Measurements from ENCODE around the gene ZNF516. TPM values are rescaled to one million over a fixed set of nuclear protein-coding genes. Genes with fewer than 3 reads are reported as not detected.

The ZNF516 gene
- total RNA-seq, 2 experiments from 2014 or later: 7.4 to 8.4 TPM

DNA sequence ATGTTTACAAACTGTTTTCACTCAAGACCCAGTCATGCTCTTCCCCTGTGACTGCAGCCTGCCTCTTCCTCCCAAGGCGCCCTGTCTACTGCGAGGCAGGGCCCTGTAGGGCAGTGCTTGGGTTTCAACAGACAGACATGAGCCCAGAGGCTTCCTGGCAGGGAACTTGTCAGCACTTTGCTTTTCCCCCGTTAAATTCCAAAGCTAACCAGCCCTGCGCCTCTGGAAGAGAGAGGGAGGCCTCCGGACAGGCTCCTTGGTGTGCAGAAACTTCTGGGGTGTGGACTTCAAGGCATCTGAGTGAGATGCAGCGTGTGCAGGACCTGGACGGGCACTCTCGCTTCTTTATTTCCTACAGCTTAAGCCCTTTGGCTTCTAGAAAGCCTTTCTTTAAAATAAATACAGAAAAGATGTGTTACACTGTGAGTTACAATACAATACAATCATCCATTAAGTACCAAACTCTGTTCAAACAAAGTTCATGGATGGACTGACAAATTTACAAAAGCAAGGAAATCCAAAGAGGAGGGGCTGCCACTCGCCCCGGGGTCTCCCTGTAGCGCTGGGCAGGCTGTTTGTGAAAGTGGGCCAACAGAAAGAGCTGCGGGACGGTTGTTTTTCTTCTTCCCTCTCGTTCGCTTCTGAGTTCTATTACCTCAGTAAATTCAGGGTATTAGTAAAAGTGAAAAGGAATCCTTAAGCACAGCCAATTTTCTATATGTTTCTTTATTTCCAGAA is 8.8 kb upstream of the ZNF516 start:
- intact Hi-C loops (cut with micrococcal nuclease): no loop called here
- H3K9me3 Mint-ChIP-seq: no peaks in the 10 kb centered on the region
- H3K27me3 Mint-ChIP-seq (ENCODE audit: low read depth): peaks cover 3% of the 10 kb centered on the region
- H3K4me1 Mint-ChIP-seq (ENCODE audit: low read depth): no peaks in the 10 kb centered on the region
- H3K27ac Mint-ChIP-seq: no peak overlapping the region
- no peaks in the 10 kb centered on the region for H3K36me3 Mint-ChIP-seq (ENCODE audit: low read depth)
- no peak overlapping the region for H3K4me3 Mint-ChIP-seq
- DNase-seq: no peak
- CTCF ChIA-PET: no interaction called here

DNA sequence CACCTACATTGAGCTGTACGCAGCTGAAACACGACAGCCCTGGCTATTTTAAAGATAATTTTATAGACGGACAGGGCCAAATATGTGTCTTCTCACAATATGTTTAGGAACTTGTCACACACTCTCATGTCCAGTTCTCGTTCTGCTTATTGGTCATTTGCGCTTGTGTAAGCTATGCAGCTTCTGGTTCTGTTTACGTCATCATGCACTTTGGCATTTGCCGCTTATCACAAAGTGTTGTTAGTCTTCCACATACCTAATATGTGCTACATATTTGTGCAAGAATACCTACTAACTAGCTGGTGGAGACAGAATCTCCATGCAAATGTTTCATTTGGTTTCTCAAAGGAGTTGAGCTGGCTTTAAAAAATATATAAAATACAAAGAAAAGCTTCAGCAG is 7.5 kb upstream of the ZNF516 start:
- no peaks in the 10 kb centered on the region for H3K9me3 Mint-ChIP-seq
- CTCF ChIA-PET: interaction anchor here (0.9 kb wide), 1 partner anchor 167 kb away, joined by 3 read pairs; no protein-coding TSS in a partner anchor
- no peak overlapping the region for H3K27ac Mint-ChIP-seq
- H3K36me3 Mint-ChIP-seq (ENCODE audit: low read depth): no peaks in the 10 kb centered on the region
- peaks cover 3% of the 10 kb centered on the region for H3K27me3 Mint-ChIP-seq (ENCODE audit: low read depth)
- H3K4me3 Mint-ChIP-seq: no peak overlapping the region
- no peak for DNase-seq
- H3K4me1 Mint-ChIP-seq (ENCODE audit: low read depth): no peaks in the 10 kb centered on the region
- intact Hi-C loops (cut with micrococcal nuclease): no loop called here

- Mint-ChIP-seq H3K27ac (no peak overlapping the region), H3K27me3 (ENCODE audit: low read depth) (peaks cover 11% of the 10 kb centered on the region), H3K36me3 (ENCODE audit: low read depth) (no peaks in the 10 kb centered on the region), H3K4me1 (ENCODE audit: low read depth) (peaks cover 5% of the 10 kb centered on the region), H3K4me3 (no peak overlapping the region), H3K9me3 (no peaks in the 10 kb centered on the region)
- no peak for DNase-seq
- intact Hi-C loops (cut with micrococcal nuclease): loop anchor here (10.0 kb wide), 2 partner anchors 185 to 605 kb away; no protein-coding TSS in a partner anchor
- CTCF ChIA-PET: no interaction called here
Measured at GRCh38 chr18:76499637-76500340, 4.7 kb upstream of the ZNF516 start.

DNA sequence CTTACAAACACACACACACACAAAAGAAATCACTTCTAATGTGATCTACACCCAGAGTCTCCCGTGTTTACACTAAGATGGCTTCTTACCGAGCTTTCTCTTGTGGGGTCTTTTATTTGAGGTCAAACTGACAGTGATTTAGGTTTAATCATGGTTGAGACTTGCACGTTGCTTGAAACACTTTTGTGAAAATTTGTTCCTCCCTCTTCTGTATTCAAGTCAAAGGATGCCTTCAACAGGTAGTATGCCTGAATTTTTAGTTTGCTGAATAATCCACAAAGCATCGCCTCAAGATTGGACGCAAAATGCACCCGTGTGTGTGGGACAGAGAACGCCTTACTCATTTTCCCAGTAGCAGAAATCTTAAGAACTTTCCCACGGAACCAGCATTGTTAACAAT is 4.0 kb upstream of the ZNF516 start:
- CTCF ChIA-PET: no interaction called here
- no peak overlapping the region for H3K27ac Mint-ChIP-seq
- H3K36me3 Mint-ChIP-seq (ENCODE audit: low read depth): no peaks in the 10 kb centered on the region
- peaks cover 14% of the 10 kb centered on the region for H3K27me3 Mint-ChIP-seq (ENCODE audit: low read depth)
- peaks cover 8% of the 10 kb centered on the region for H3K4me1 Mint-ChIP-seq (ENCODE audit: low read depth)
- intact Hi-C loops (cut with micrococcal nuclease): loop anchor here (10.0 kb wide), 2 partner anchors 186 to 606 kb away; no protein-coding TSS in a partner anchor
- no peak for DNase-seq
- H3K4me3 Mint-ChIP-seq: no peak overlapping the region
- no peaks in the 10 kb centered on the region for H3K9me3 Mint-ChIP-seq

DNA sequence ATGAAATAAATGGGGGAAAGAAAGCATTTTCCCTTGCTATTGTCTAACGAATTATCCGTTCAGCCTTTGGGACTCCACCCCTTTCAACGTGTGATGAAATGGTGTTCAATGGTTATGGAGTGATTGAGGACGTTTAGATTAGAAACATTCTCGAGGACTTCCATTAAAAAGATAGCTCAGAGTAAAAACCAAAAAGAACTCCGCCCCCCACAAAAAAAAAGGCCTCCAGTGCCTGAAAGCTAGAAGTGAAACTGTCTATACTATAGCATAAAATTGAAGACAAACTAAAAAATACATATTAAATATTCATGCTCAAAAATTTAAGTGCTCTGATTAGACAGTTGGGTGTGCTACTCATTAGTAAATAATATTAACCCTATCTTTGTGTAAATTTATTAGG is 3.0 kb upstream of the ZNF516 start:
- Mint-ChIP-seq H3K4me3 (no peak overlapping the region), H3K9me3 (no peaks in the 10 kb centered on the region), H3K36me3 (ENCODE audit: low read depth) (no peaks in the 10 kb centered on the region), H3K4me1 (ENCODE audit: low read depth) (peaks cover 12% of the 10 kb centered on the region), H3K27me3 (ENCODE audit: low read depth) (peaks cover 14% of the 10 kb centered on the region), H3K27ac (no peak overlapping the region)
- intact Hi-C loops (cut with micrococcal nuclease): loop anchor here (10.0 kb wide), 2 partner anchors 187 to 607 kb away; no protein-coding TSS in a partner anchor
- DNase-seq: no peak
- CTCF ChIA-PET: no interaction called here

GRCh38 chr18:76497021-76497420 is 2.0 kb upstream of the ZNF516 start:
- Mint-ChIP-seq H3K4me3 (no peak overlapping the region), H3K4me1 (ENCODE audit: low read depth) (peaks cover 12% of the 10 kb centered on the region), H3K36me3 (ENCODE audit: low read depth) (no peaks in the 10 kb centered on the region), H3K27ac (no peak overlapping the region), H3K27me3 (ENCODE audit: low read depth) (peaks cover 14% of the 10 kb centered on the region), H3K9me3 (no peaks in the 10 kb centered on the region)
- intact Hi-C loops (cut with micrococcal nuclease): loop anchor here (10.0 kb wide), 2 partner anchors 188 to 608 kb away; no protein-coding TSS in a partner anchor
- CTCF ChIA-PET: no interaction called here
- DNase-seq: no peak

- H3K9me3 Mint-ChIP-seq: no peaks in the 10 kb centered on the region
- H3K4me3 Mint-ChIP-seq: peak overlapping the region; percentile 75
- peaks cover 12% of the 10 kb centered on the region for H3K4me1 Mint-ChIP-seq (ENCODE audit: low read depth)
- H3K27me3 Mint-ChIP-seq (ENCODE audit: low read depth): peaks cover 14% of the 10 kb centered on the region
- H3K27ac Mint-ChIP-seq: no peak overlapping the region
- peak; percentile 52 for DNase-seq
- CTCF ChIA-PET: no interaction called here
- H3K36me3 Mint-ChIP-seq (ENCODE audit: low read depth): no peaks in the 10 kb centered on the region
- intact Hi-C loops (cut with micrococcal nuclease): loop anchor here (10.0 kb wide), 2 partner anchors 188 to 608 kb away; no protein-coding TSS in a partner anchor
Measured at GRCh38 chr18:76496194-76496890, 1.3 kb upstream of the ZNF516 start.

- peak overlapping the region; percentile 75 for H3K4me3 Mint-ChIP-seq
Measured at GRCh38 chr18:76495435-76496193, 572 bp upstream of the ZNF516 start.

GRCh38 chr18:76494231-76495005 is 624 bp downstream of the ZNF516 start:
- Mint-ChIP-seq H3K4me1 (ENCODE audit: low read depth) (peaks cover 23% of the 10 kb centered on the region), H3K36me3 (ENCODE audit: low read depth) (no peaks in the 10 kb centered on the region), H3K9me3 (no peaks in the 10 kb centered on the region), H3K27ac (no peak overlapping the region), H3K4me3 (peak overlapping the region; percentile 93), H3K27me3 (ENCODE audit: low read depth) (peaks cover 14% of the 10 kb centered on the region)
- CTCF ChIA-PET: no interaction called here
- peak; percentile 24 for DNase-seq
- intact Hi-C loops (cut with micrococcal nuclease): loop anchor here (5.0 to 10.0 kb wide), 5 partner anchors 190 to 1897 kb away; partner anchors contain the start of genes ZNF236 and ZNF407

More at GRCh38 chr18:76495435-76496193, 572 bp upstream of the ZNF516 start:
- peak; percentile 36 for DNase-seq
- H3K36me3 Mint-ChIP-seq (ENCODE audit: low read depth): no peaks in the 10 kb centered on the region
- intact Hi-C loops (cut with micrococcal nuclease): loop anchor here (10.0 kb wide), 2 partner anchors 189 to 609 kb away; no protein-coding TSS in a partner anchor
- CTCF ChIA-PET: no interaction called here
- H3K4me1 Mint-ChIP-seq (ENCODE audit: low read depth): peaks cover 14% of the 10 kb centered on the region
- H3K27me3 Mint-ChIP-seq (ENCODE audit: low read depth): peaks cover 14% of the 10 kb centered on the region
- H3K9me3 Mint-ChIP-seq: no peaks in the 10 kb centered on the region
- H3K27ac Mint-ChIP-seq: no peak overlapping the region

DNA sequence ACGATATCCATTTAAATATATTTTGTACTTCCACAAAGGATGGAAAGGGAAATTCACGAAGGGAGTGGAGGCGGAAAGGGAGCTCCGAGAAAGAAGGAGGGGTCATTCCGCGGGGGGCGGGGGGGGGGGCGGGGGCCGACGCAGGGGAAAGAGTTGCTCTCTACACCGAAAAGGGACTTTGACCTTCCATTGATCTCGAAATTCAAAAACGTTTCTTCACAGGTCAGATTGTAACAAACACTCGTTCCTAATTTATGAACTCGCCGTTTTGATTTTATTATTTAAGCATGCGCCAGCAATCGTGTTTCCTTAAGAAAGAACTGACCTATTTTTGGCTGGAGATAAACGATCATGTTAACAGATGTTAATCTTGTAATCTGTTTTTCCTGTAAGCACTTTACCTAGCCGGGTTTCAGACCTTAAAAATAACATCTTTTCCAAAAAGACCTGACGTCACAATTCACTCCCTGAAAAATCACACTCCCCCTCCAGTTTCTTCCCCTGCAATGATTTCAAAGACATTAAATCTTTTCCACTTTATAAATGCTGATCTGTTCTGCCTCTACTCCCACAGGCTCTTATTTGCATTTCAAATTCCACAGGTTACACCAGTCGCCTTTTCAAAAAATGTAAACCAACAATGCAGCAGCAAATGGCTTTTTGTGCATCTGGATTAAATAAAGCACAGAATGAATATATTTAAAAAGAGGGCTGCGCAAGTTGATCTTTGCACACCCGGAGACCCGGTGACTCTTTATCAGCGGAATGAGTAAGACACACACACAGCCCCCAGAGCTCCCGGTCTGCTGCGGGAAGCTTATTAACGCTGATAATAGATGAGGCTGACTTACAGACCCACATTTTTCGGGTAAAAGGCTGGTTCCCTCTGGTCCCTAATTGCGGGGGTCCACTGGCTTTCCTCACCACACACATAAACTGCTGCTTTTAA is 1.6 kb downstream of the ZNF516 start:
- peak overlapping the region; percentile 93 for H3K4me3 Mint-ChIP-seq
- no peaks in the 10 kb centered on the region for H3K36me3 Mint-ChIP-seq (ENCODE audit: low read depth)
- no peaks in the 10 kb centered on the region for H3K9me3 Mint-ChIP-seq
- H3K27me3 Mint-ChIP-seq (ENCODE audit: low read depth): peaks cover 14% of the 10 kb centered on the region
- H3K4me1 Mint-ChIP-seq (ENCODE audit: low read depth): peaks cover 23% of the 10 kb centered on the region
- CTCF ChIA-PET: no interaction called here
- peak overlapping the region; percentile 74 for H3K27ac Mint-ChIP-seq
- peak; percentile 44 for DNase-seq
- intact Hi-C loops (cut with micrococcal nuclease): loop anchor here (1.0 to 10.0 kb wide), 12 partner anchors 43 to 1896 kb away; partner anchors contain the start of genes PTGR3, ZNF236 and ZNF407

All from activated naive CD4-positive, alpha-beta T cell treated with anti-CD3 and anti-CD28 coated beads for 36 hours (primary cell).